GM23248 (cell line): ENCODE measurements around the gene INO80B. TPM values are rescaled to one million over a fixed set of nuclear protein-coding genes. Genes with fewer than 3 reads are reported as not detected.
A peak's percentile ranks its signal among the peaks of the same experiment; 100 is the strongest.

Source experiments
- DNase-seq: peaks from one replicate; pipeline ENCODE4 v3.0.0-alpha.2; 2015
- H2AFZ ChIP-seq: fragments of 200-600 bp; sonication (generic); 2 replicates; pipeline ENCODE4 v1.6.1; 2016; ENCODE audit warnings: antibody characterized with exemption
- H3F3A ChIP-seq: fragments of 200-600 bp; sonication (generic); 2 replicates; pipeline ENCODE4 v1.6.1; 2016; ENCODE audit warnings: mild to moderate bottlenecking, antibody characterized with exemption, mixed run types; ENCODE audit not compliant: insufficient read depth
- H3K27ac ChIP-seq: fragments of 200-600 bp; sonication (generic); 2 replicates; pipeline ENCODE4 v1.5.1; 2016; ENCODE audit warnings: mild to moderate bottlenecking
- H3K27me3 ChIP-seq: fragments of 200-600 bp; sonication (generic); replicated peaks from 2 replicates; pipeline ENCODE4 v1.6.1; 2016; ENCODE audit warnings: mild to moderate bottlenecking; ENCODE audit not compliant: insufficient read depth
- H3K36me3 ChIP-seq: fragments of 200-600 bp; sonication (generic); 2 replicates; pipeline ENCODE4 v1.6.1; 2016; ENCODE audit warnings: low read depth, mild to moderate bottlenecking
- H3K4me1 ChIP-seq: fragments of 200-600 bp; sonication (generic); 2 replicates; pipeline ENCODE4 v1.6.1; 2016; ENCODE audit warnings: mild to moderate bottlenecking; ENCODE audit not compliant: insufficient read depth
- H3K4me2 ChIP-seq: fragments of 200-600 bp; sonication (generic); one replicate; pipeline ENCODE4 v1.6.1; 2016; ENCODE audit warnings: mild to moderate bottlenecking; ENCODE audit not compliant: unreplicated experiment
- H3K4me3 ChIP-seq: fragments of 200-600 bp; sonication (generic); 2 replicates; pipeline ENCODE4 v1.5.1; 2016; ENCODE audit warnings: mild to moderate bottlenecking
- H3K79me2 ChIP-seq: fragments of 200-600 bp; sonication (generic); 2 replicates; pipeline ENCODE4 v1.6.1; 2016; ENCODE audit warnings: mild to moderate bottlenecking; ENCODE audit not compliant: insufficient read depth
- H3K9ac ChIP-seq: fragments of 200-600 bp; sonication (generic); 2 replicates; pipeline ENCODE4 v1.6.1; 2016; ENCODE audit warnings: mild to moderate bottlenecking
- H3K9me2 ChIP-seq: fragments of 200-600 bp; sonication (generic); 2 replicates; pipeline ENCODE4 v1.6.1; 2016; ENCODE audit warnings: mixed run types, mild to moderate bottlenecking, moderate library complexity; ENCODE audit not compliant: insufficient read depth
- H3K9me3 ChIP-seq: fragments of 200-600 bp; sonication (generic); one replicate; pipeline ENCODE4 v1.6.1; 2017; ENCODE audit warnings: low read depth
- H4K20me1 ChIP-seq: fragments of 200-600 bp; sonication (generic); 2 replicates; pipeline ENCODE4 v1.6.0; 2016; ENCODE audit not compliant: insufficient read depth
- EZH2 ChIP-seq: fragments of 200-600 bp; sonication (generic); IDR thresholded peaks from 2 replicates; pipeline ENCODE4 v1.6.1; 2018; ENCODE audit warnings: antibody characterized with exemption, mild to moderate bottlenecking; ENCODE audit not compliant: insufficient read depth, poor library complexity, severe bottlenecking
- EZH2phosphoT487 ChIP-seq: fragments of 200-600 bp; sonication (generic); IDR thresholded peaks from 2 replicates; pipeline ENCODE4 v1.6.1; 2018; ENCODE audit warnings: antibody characterized with exemption, moderate library complexity, mild to moderate bottlenecking, low read depth; ENCODE audit not compliant: insufficient read depth
- WGBS, 2 experiments: methylation state at CpG; one replicate each; pipeline ENCODE4 v1.1.6; 2015 to 2017; ENCODE audit warnings: low lambda C conversion rate in 2 of 2, low coverage in 1 of 2; ENCODE audit errors: missing lambda C conversion rate in 2 of 2; 5-methylcytosine and 5-hydroxymethylcytosine counted together
- in situ Hi-C: fragments of 300-500 bp; cut with MboI; formaldehyde crosslinking; loops from 2 replicates; pipeline ENCODE4 v1.15.0; 2020
- polyA plus RNA-seq: library from polyadenylated mRNA; unstranded; fragments of >200 nt; fragmentation: Nextera tagmentation; extraction: Ambion mirVana; gene quantifications from 2 replicates; pipeline ENCODE4 v1.2.1, GENCODE V29; 2016
- total RNA-seq: library from RNA; depleted of rRNA; stranded (reverse); fragments of >200 nt; shearing (Covaris generic); gene quantifications from 2 replicates; pipeline ENCODE4 v1.2.3, GENCODE V29; 2014

The INO80B gene
- total and polyA plus RNA-seq, 2 experiments from 2014 or later = 4.9 to 10.9 TPM

DNA sequence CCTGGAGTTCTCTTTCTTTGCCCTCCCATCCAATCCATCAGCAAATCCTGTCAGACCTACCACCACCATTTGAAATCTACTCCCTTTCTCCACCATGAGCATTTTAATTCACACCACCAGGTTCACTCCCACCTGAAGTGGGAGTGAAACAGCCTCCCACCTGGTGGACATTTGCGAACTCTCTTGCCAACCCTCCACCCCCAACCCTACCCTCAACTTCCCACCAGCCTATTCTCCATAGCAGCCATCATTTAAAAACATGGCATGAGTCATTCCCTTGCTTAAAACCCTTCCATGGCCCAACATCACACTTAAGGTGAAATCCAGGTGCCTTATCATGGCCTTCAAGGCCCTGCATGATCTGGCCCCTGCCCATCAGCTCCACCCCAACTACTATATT is 16.6 kb upstream of the INO80B start:
- in situ Hi-C loops = no loop called here
- no peak for DNase-seq
- no peaks in the 10 kb centered on the region for H3K36me3 ChIP-seq
- no peaks in the 10 kb centered on the region for H4K20me1 ChIP-seq
- H3K9me2 ChIP-seq = no peaks in the 10 kb centered on the region
- no peaks in the 10 kb centered on the region for H3F3A ChIP-seq
- 100% methylated on average over 1 of the region's 1 CpG for WGBS, 2 experiments
- H3K4me1 ChIP-seq = no peaks in the 10 kb centered on the region; the same call in 1 of the 2 replicates
- no peaks in the 10 kb centered on the region for H3K27me3 ChIP-seq
- no peak for TF ChIP-seq EZH2
- TF ChIP-seq EZH2phosphoT487 = no peak
- H3K4me2 ChIP-seq = no peak overlapping the region
- H3K79me2 ChIP-seq = peaks cover 32% of the 10 kb centered on the region
- no peak overlapping the region for H2AFZ ChIP-seq
- H3K4me3 ChIP-seq = no peak overlapping the region
- no peak overlapping the region for H3K9ac ChIP-seq
- H3K27ac ChIP-seq = no peak overlapping the region
- H3K9me3 ChIP-seq = no peaks in the 10 kb centered on the region

DNA sequence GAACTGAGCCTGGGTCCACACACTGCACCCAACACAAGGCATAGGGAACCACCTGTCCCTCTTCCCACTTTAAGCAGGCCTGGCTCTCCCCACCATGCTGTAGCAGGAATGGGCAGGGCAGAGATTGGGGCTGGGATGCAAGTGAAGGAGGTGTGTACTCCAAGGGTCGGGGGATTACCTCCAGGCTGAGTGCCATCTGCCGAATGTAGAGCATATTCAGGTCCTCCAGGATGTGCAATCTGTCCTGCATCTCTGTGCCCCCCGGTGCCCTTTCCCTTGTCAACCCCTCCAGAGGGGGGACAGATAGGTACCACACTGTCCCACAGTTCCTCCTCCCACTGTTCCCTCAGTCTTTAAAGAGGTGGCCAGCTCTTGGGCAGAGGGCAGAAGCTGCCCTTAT is 15.5 kb upstream of the INO80B start:
- no peaks in the 10 kb centered on the region for H3K9me3 ChIP-seq
- no peak for DNase-seq
- peaks cover 4% of the 10 kb centered on the region; the same call in 1 of the 2 replicates for H3K4me1 ChIP-seq
- peak overlapping the region; percentile 86 for H2AFZ ChIP-seq
- H3K36me3 ChIP-seq = no peaks in the 10 kb centered on the region
- peak overlapping the region; percentile 34 for H3K27ac ChIP-seq
- H3K9ac ChIP-seq = peak overlapping the region; percentile 79
- no peak for TF ChIP-seq EZH2
- no peak for TF ChIP-seq EZH2phosphoT487
- H3K4me3 ChIP-seq = peak overlapping the region; percentile 79
- peaks cover 32% of the 10 kb centered on the region for H3K79me2 ChIP-seq
- H3F3A ChIP-seq = 0 out of 2 replicates have a peak, but pooled peaks cover 4% of the 10 kb centered on the region
- in situ Hi-C loops = no loop called here
- WGBS, 2 experiments = 0 to 5% methylated on average over 3 of the region's 3 CpGs
- no peaks in the 10 kb centered on the region for H4K20me1 ChIP-seq
- H3K27me3 ChIP-seq = no peaks in the 10 kb centered on the region
- H3K9me2 ChIP-seq = no peaks in the 10 kb centered on the region
- peak overlapping the region; percentile 93 for H3K4me2 ChIP-seq

DNA sequence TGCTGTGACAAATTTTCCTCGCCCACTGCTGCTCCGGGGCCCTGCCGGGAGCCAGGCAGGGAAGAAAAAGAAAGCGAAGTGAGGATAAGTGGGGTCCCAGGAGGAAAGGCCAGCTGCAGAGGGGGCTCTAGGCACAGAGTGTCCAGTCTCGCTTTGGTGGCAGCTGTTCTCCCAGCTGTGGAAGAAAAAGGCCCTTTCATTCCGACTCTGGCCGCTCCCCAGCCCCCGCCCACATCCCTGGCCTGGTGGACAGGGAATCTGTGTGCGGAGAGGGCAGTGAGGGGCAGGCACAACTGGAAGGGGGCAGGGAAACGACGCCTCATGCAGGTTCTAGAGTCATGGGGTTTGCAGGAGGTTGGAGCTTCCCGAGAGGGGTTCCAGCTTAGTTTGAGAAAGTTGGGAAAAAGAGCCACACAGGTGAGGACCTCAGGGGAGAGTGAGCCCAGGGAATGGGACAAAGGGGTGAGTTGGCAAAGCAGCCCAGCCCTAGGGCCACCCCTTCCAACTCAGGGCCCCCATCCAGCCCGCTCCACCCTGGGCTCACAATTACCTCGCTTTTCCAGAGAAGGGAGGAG is 15.0 kb upstream of the INO80B start:
- H3K27me3 ChIP-seq = no peaks in the 10 kb centered on the region
- peak overlapping the region; percentile 79 for H3K4me3 ChIP-seq
- H3K79me2 ChIP-seq = peaks cover 32% of the 10 kb centered on the region
- peak; percentile 81 for DNase-seq
- WGBS, 2 experiments = 2% methylated on average over 12 to 14 of the region's 14 CpGs
- TF ChIP-seq EZH2 (no peak), EZH2phosphoT487 (no peak)
- in situ Hi-C loops = no loop called here
- peak overlapping the region; percentile 86 for H2AFZ ChIP-seq
- H3K4me2 ChIP-seq = peak overlapping the region; percentile 93
- H3K9me3 ChIP-seq = no peaks in the 10 kb centered on the region
- peaks cover 4% of the 10 kb centered on the region; the same call in 1 of the 2 replicates for H3K4me1 ChIP-seq
- no peaks in the 10 kb centered on the region for H3K9me2 ChIP-seq
- 0 out of 2 replicates have a peak, but pooled peaks cover 4% of the 10 kb centered on the region for H3F3A ChIP-seq
- H3K9ac ChIP-seq = peak overlapping the region; percentile 79
- H4K20me1 ChIP-seq = no peaks in the 10 kb centered on the region
- peak overlapping the region; percentile 34 for H3K27ac ChIP-seq
- H3K36me3 ChIP-seq = no peaks in the 10 kb centered on the region

DNA sequence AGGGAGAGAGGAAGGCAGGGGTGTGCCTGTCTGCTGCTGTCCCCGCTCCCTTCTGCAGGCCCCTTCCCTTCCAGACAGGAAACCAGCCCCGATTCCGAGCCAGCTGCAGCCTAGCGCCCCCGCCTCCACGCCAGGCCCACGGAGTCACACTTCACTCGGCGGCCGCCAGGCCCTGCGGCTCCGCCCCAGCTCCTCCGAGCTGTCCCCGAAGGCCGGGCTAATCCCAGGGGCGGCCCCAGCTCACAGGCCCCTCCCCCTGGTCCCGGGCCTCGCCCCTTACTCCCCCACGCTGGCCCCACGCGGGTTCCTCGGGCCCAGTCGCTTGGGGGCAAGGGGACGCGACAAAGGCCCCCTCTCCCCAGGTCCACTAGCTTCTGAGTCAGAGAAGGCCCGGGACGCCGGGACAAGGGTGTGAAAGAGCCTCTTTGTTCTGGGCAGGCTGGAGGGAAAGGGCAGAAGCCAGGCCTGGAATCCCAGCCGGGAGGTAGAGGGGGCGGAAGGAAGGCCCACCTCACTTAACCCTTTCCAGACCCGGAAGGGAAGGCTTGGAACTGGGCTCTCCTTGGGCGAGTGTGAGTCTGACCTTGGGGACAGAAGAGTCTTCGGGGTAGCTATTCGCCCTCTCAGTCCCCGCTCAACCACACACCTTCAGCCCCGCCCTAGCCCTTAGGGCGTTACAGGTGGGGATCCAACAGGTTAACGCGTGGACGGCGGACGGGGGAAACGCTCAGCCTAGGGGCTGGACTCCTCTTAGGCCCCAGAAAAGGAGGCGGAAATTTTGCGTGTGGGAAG is 14.3 kb upstream of the INO80B start:
- H2AFZ ChIP-seq = peak overlapping the region; percentile 86
- peak overlapping the region; percentile 93 for H3K4me2 ChIP-seq
- H3K27me3 ChIP-seq = no peaks in the 10 kb centered on the region
- 0 out of 2 replicates have a peak, but pooled peaks cover 4% of the 10 kb centered on the region for H3F3A ChIP-seq
- H3K9me3 ChIP-seq = no peaks in the 10 kb centered on the region
- peak overlapping the region; percentile 34 for H3K27ac ChIP-seq
- H4K20me1 ChIP-seq = no peaks in the 10 kb centered on the region
- H3K79me2 ChIP-seq = peaks cover 32% of the 10 kb centered on the region
- H3K9me2 ChIP-seq = no peaks in the 10 kb centered on the region
- peak overlapping the region; percentile 79 for H3K4me3 ChIP-seq
- H3K36me3 ChIP-seq = no peaks in the 10 kb centered on the region
- TF ChIP-seq EZH2 (no peak), EZH2phosphoT487 (no peak)
- in situ Hi-C loops = no loop called here
- H3K9ac ChIP-seq = peak overlapping the region; percentile 79
- peaks cover 4% of the 10 kb centered on the region; the same call in 1 of the 2 replicates for H3K4me1 ChIP-seq
- 8 to 14% methylated on average over 22 to 45 of the region's 45 CpGs for WGBS, 2 experiments
- peak; percentile 93 for DNase-seq
